GM12892 (cell line): ENCODE data around the gene SCYGR3.

Source experiments
- POLR2A ChIP-seq: IDR thresholded peaks from 2 replicates; pipeline ENCODE4 v1.6.1; 2011; ENCODE audit warnings: low read depth, low read length, control low read depth
- POLR2AphosphoS5 ChIP-seq: IDR thresholded peaks from 2 replicates; pipeline ENCODE4 v1.6.1; 2011; ENCODE audit warnings: low read depth, low read length, control low read depth

DNA sequence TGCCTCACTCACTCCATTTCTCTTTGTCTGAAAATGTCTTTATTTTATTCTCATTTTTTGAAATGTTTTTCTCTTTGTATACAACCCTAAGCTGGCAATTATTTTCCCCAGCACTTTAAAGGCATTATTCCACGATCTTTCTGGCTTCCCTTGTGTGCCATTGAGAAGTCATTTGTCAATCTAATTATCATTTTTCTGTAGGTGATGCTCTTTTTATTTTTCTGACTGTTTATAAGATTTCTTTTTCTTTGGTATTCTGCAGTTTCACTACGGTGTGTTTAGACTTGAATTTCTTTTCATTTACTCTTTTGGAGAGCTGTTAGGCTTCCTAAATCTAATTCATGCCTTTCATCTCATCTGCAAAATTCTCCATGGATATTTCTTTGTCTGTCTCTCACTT lies 10.8 kb upstream of the SCYGR3 start:
- TF ChIP-seq POLR2AphosphoS5 (no peak), POLR2A (no peak)
